HFFc6 (cell line): ENCODE data around the gene GFI1B. TPM values are rescaled to one million over a fixed set of nuclear protein-coding genes. Genes with fewer than 3 reads are reported as not detected.
A peak's percentile ranks its signal among the peaks of the same experiment; 100 is the strongest.
"Not testable (repeated sequence)": the region's sequence is repeated elsewhere in the genome, so short reads cannot be mapped to it uniquely, and the experiment has no call there.

ENCODE experiments used
- DNase-seq: peaks from one replicate; pipeline ENCODE4 v3.0.0-alpha.2; 2018
- H3K27ac Mint-ChIP-seq: 2 replicates; pipeline ENCODE4 v1.8.0; 2020; ENCODE audit warnings: mild to moderate bottlenecking, mixed read lengths
- H3K27me3 Mint-ChIP-seq: 2 replicates; pipeline ENCODE4 v1.8.0; 2021; ENCODE audit warnings: mild to moderate bottlenecking, moderate library complexity, mixed read lengths; ENCODE audit not compliant: insufficient read depth
- H3K36me3 Mint-ChIP-seq: 2 replicates; pipeline ENCODE4 v1.8.0; 2021; ENCODE audit warnings: low read depth, mixed read lengths
- H3K4me1 Mint-ChIP-seq: 2 replicates; pipeline ENCODE4 v1.8.0; 2020; ENCODE audit warnings: low read depth, mixed read lengths
- H3K4me3 Mint-ChIP-seq: 2 replicates; pipeline ENCODE4 v1.8.0; 2020; ENCODE audit warnings: mild to moderate bottlenecking, moderate library complexity, mixed read lengths
- H3K9me3 Mint-ChIP-seq: 2 replicates; pipeline ENCODE4 v1.8.0; 2020; ENCODE audit warnings: mild to moderate bottlenecking, mixed read lengths
- CTCF ChIP-seq: fragments of 200-600 bp; sonication (generic); IDR thresholded peaks from 2 replicates; pipeline ENCODE4 v1.5.0; 2021; ENCODE audit warnings: antibody characterized with exemption, mild to moderate bottlenecking
- total RNA-seq, 6 experiments: library from RNA; stranded (reverse); fragmentation: NEBNext Ultra II Directional; extraction: Animal tissue kit (Norgen Biotek cat#: 25700); gene quantifications; 2 replicates in 1 of 6; 3 replicates in 5 of 6; pipeline ENCODE4 v1.2.3, GENCODE V29; 2021

The GFI1B gene
- total RNA-seq, 6 experiments from 2014 or later = 0.18 TPM; not detected in 5

DNA sequence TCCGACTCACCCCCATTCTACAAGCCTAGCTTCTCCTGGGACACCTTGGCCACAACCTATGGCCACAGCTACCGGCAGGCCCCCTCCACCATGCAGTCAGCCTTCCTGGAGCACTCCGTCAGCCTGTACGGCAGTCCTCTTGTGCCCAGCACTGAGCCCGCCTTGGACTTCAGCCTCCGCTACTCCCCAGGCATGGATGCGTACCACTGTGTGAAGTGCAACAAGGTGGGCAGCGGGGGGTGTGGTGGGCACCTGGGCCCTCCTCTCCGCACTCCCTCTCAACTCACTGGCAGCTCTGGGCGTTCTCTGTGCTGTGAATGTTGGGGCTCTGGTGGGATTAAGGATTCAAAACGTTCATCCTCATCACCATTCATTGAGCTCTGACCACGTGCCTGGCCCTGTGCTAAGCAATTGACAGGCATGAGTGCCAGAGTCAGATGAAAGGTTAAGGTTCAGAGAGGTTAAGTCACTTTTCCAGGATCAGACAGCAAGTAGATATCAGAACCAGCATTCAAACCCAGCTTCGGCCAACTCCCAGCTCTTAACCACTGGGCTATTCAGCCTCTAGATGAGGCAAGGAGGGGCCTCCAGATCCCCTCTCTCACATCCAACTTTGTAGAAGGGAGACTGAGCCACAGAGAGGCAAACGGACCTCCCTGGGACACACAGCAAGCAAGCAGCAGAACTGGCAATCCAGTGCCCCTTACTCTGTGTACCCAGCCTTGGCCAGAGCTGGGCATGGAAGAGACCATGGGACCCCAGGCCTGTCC lies 9.9 kb downstream of the GFI1B start:
- H3K9me3 Mint-ChIP-seq = peaks cover 6% of the 10 kb centered on the region; the same call in 1 of the 2 replicates
- no peak for DNase-seq
- H3K4me1 Mint-ChIP-seq = peaks cover 12% of the 10 kb centered on the region
- peaks cover 38% of the 10 kb centered on the region for H3K27me3 Mint-ChIP-seq
- H3K27ac Mint-ChIP-seq = no peak overlapping the region
- TF ChIP-seq CTCF = no peak
- H3K4me3 Mint-ChIP-seq = no peak overlapping the region
- H3K36me3 Mint-ChIP-seq = no peaks in the 10 kb centered on the region

- DNase-seq = no peak
- Mint-ChIP-seq H3K27me3 (peaks cover 32% of the 10 kb centered on the region), H3K27ac (no peak overlapping the region), H3K4me3 (no peak overlapping the region), H3K36me3 (no peaks in the 10 kb centered on the region), H3K4me1 (peaks cover 12% of the 10 kb centered on the region), H3K9me3 (peaks cover 6% of the 10 kb centered on the region; the same call in 1 of the 2 replicates)
- TF ChIP-seq CTCF = no peak
Measured at GRCh38 chr9:132989014-132989310, 10.5 kb downstream of the GFI1B start.

DNA sequence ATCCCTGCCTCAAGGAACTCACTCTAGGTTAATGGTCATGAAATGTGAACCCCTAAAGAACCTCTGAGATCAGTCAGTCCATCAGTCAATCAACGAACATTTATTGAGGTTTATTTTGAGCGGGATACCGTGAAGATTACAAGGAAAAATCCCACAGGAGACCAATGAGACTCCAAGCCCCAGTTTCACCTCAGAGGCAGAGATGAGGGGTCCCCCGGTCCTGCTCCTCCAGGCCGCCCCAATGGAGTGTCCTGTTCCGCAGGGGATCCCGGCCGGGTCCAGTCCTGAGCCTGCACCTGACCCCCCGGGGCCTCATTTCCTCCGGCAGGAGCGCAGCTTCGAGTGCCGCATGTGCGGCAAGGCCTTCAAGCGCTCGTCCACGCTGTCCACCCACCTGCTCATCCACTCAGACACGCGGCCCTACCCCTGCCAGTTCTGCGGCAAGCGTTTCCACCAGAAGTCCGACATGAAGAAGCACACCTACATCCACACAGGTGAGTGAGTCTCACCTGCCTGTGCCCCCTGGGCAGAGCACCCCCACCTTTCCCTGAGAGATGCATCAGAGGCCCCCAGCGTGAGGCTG lies 11.0 kb downstream of the GFI1B start:
- Mint-ChIP-seq H3K27ac (no peak overlapping the region), H3K4me3 (no peak overlapping the region), H3K4me1 (peaks cover 16% of the 10 kb centered on the region), H3K9me3 (peaks cover 6% of the 10 kb centered on the region; the same call in 1 of the 2 replicates), H3K36me3 (no peaks in the 10 kb centered on the region), H3K27me3 (peaks cover 32% of the 10 kb centered on the region)
- DNase-seq = no peak
- no peak for TF ChIP-seq CTCF

- Mint-ChIP-seq H3K27me3 (peaks cover 38% of the 10 kb centered on the region), H3K4me1 (peaks cover 18% of the 10 kb centered on the region)
- peak; percentile 42 for DNase-seq
- H3K9me3 Mint-ChIP-seq, H3K4me3 Mint-ChIP-seq, H3K36me3 Mint-ChIP-seq, H3K27ac Mint-ChIP-seq: not testable (repeated sequence)
Measured at GRCh38 chr9:132989998-132990557, 11.6 kb downstream of the GFI1B start.

DNA sequence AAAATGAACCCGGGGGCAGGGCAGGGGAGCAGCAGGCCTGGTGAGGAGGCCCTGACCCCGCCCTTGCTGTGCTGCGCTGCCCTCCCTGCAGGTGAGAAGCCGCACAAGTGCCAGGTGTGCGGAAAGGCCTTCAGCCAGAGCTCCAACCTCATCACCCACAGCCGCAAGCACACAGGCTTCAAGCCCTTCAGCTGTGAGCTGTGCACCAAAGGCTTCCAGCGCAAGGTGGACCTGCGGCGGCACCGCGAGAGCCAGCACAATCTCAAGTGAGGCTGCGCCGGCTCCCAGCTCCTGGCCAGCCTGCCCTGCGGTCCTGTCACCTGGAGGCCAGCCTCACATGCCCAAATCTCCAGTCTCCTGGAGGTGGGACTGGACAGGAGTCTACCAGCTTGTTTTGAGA lies 12.3 kb downstream of the GFI1B start:
- H3K4me3 Mint-ChIP-seq = no peak overlapping the region
- peaks cover 43% of the 10 kb centered on the region for H3K27me3 Mint-ChIP-seq
- no peak overlapping the region for H3K27ac Mint-ChIP-seq
- DNase-seq = no peak
- peaks cover 6% of the 10 kb centered on the region; the same call in 1 of the 2 replicates for H3K9me3 Mint-ChIP-seq
- no peaks in the 10 kb centered on the region for H3K36me3 Mint-ChIP-seq
- peaks cover 18% of the 10 kb centered on the region for H3K4me1 Mint-ChIP-seq
- no peak for TF ChIP-seq CTCF
